ENCODE measurements around the gene CTNNA3.

DNA sequence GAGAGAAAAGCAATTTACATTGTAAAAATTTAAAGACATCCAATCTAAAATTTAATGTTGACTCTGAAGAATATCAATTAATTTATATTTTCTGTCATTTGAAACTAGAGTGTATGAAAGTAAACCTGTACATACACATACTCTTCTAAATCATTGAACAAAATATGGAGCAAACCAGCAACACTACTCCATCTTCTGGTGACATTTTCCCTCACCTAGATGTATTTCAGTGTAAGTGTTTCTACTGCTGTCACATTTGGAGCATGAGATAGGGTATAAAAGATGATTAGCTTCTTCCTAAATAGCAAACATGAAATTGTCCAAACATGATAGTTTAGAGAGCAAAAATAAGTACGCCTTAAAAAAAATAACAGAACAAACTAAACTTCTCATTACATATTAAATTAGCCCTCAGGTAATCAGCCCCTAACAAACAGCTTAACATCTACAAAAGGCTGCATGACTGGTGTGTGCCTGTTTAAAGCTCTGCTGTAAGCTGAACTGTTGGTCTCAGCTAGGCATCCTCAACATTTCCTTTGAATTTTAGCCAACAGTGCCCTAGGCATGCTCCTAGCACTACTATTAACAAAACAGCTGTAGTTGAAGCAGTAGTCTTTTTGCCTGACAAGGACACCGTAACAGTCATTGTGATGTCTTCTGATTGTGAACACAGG lies 189.8 kb downstream of the CTNNA3 start:
- TF ChIP-seq RAD21 (IDR thresholded peaks at IDR 0.05; ENCODE audit: low read depth) = peak; percentile 42
- TF ChIP-seq, protein P1, sequence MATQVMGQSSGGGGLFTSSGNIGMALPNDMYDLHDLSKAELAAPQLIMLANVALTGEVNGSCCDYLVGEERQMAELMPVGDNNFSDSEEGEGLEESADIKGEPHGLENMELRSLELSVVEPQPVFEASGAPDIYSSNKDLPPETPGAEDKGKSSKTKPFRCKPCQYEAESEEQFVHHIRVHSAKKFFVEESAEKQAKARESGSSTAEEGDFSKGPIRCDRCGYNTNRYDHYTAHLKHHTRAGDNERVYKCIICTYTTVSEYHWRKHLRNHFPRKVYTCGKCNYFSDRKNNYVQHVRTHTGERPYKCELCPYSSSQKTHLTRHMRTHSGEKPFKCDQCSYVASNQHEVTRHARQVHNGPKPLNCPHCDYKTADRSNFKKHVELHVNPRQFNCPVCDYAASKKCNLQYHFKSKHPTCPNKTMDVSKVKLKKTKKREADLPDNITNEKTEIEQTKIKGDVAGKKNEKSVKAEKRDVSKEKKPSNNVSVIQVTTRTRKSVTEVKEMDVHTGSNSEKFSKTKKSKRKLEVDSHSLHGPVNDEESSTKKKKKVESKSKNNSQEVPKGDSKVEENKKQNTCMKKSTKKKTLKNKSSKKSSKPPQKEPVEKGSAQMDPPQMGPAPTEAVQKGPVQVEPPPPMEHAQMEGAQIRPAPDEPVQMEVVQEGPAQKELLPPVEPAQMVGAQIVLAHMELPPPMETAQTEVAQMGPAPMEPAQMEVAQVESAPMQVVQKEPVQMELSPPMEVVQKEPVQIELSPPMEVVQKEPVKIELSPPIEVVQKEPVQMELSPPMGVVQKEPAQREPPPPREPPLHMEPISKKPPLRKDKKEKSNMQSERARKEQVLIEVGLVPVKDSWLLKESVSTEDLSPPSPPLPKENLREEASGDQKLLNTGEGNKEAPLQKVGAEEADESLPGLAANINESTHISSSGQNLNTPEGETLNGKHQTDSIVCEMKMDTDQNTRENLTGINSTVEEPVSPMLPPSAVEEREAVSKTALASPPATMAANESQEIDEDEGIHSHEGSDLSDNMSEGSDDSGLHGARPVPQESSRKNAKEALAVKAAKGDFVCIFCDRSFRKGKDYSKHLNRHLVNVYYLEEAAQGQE (IDR thresholded peaks at IDR 0.05; ENCODE audit: low read depth) = no peak
- TF ChIP-seq CTCF (IDR thresholded peaks at IDR 0.05 in 2 of 3, conservative IDR thresholded peaks at IDR 0.05 in 1 of 3; ENCODE audit: borderline replicate concordance in 1 of 3, insufficient read depth in 1 of 3, low read depth in 2 of 3, low read length in 2 of 3) = 0 out of 6 replicates have a peak, but pooled peaks of 1 of the 3 experiments have one; percentile 7
- TF ChIP-seq POLR2AphosphoS5 (IDR thresholded peaks at IDR 0.05; ENCODE audit: low read depth, low read length) = no peak
- no peak for TF ChIP-seq POLR2A (IDR thresholded peaks at IDR 0.05; ENCODE audit: borderline replicate concordance, extremely low read depth, insufficient read depth, insufficient read length)
- no peak for TF ChIP-seq EGR1 (IDR thresholded peaks at IDR 0.05; ENCODE audit: low read depth)
- TF ChIP-seq YY1 (IDR thresholded peaks at IDR 0.05; ENCODE audit: extremely low read depth, insufficient replicate concordance, low read depth, low read length) = no peak
- no peak for TF ChIP-seq ZFX (IDR thresholded peaks at IDR 0.05)
- TF ChIP-seq ZNF274 (IDR thresholded peaks at IDR 0.05; ENCODE audit: low read depth, low read length) = no peak
